Endothelial cell of umbilical vein (primary cell): ENCODE results near the gene TMEM250. TPM values are rescaled to one million over a fixed set of nuclear protein-coding genes. Genes with fewer than 3 reads are reported as not detected.

Experiments used
- BruUV-seq: library from RNA; stranded (reverse); fragments of 400-500 nt; replicated peaks from 2 replicates; lab custom pipeline; 2021; lab: Mats Ljungman, UMichigan
- CTCF ChIA-PET: fragments of 300-600, 350-600 bp; sonication (Branson Sonifier 250); formaldehyde crosslinking; loops from one replicate; lab custom pipeline; 2021; ENCODE audit warnings: antibody characterized with exemption, inconsistent platforms; lab: Charles Lee
- POLR2A ChIA-PET: fragments of 300-600, 350-600 bp; sonication (Branson Sonifier 250); formaldehyde crosslinking; loops from one replicate; lab custom pipeline; 2021; ENCODE audit warnings: antibody characterized with exemption, inconsistent platforms; lab: Charles Lee
- DNase-seq: peaks from one replicate; pipeline ENCODE4 v3.0.0-alpha.2; 2011; ENCODE audit warnings: low read depth, low spot score
- FAIRE-seq: peaks from 2 replicates; lab custom pipeline; 2011; peaks lifted over from hg19 to GRCh38; lab: Jason Lieb, UNC
- H2AFZ ChIP-seq: 2 replicates; pipeline ENCODE4 v1.6.0; 2012; ENCODE audit warnings: low read depth, low read length, control low read depth, inconsistent platforms
- H3K27ac ChIP-seq: 2 replicates; pipeline ENCODE4 v1.5.1; 2011; ENCODE audit warnings: low read depth, mild to moderate bottlenecking, control low read depth, low read length, moderate library complexity; ENCODE audit not compliant: insufficient read depth
- H3K27me3 ChIP-seq, 2 experiments: 2 replicates each; pipeline versions ENCODE4 v1.6.0 to v1.6.1; 2011; ENCODE audit warnings: low read length in 2 of 2, mixed read lengths in 1 of 2; ENCODE audit not compliant: control insufficient read depth in 2 of 2, insufficient read depth in 2 of 2
- H3K36me3 ChIP-seq, 2 experiments: 2 replicates in 1 of 2; 3 replicates in 1 of 2; pipeline ENCODE4 v1.5.1; 2011; ENCODE audit warnings: low read length in 2 of 2, mild to moderate bottlenecking in 1 of 2, moderate library complexity in 1 of 2; ENCODE audit not compliant: control insufficient read depth in 2 of 2, insufficient read depth in 2 of 2; ENCODE audit errors: extremely low read depth in 1 of 2
- H3K4me1 ChIP-seq: 3 replicates; pipeline ENCODE4 v1.5.1; 2011; ENCODE audit warnings: mild to moderate bottlenecking, low read length; ENCODE audit not compliant: control insufficient read depth, insufficient read depth; ENCODE audit errors: extremely low read depth
- H3K4me2 ChIP-seq: 2 replicates; pipeline ENCODE4 v1.6.1; 2011; ENCODE audit warnings: low read length, control low read depth, mixed read lengths; ENCODE audit not compliant: insufficient read depth
- H3K4me3 ChIP-seq, 3 experiments: fragments of 200-600 bp in 1 of 3; sonication (generic), shearing (Covaris generic) in 1 of 3; replicated peaks in 1 of 3; 2 replicates each; pipeline ENCODE4 v1.5.1; 2011 to 2016; ENCODE audit warnings: control low read depth in 3 of 3, low read length in 3 of 3, mild to moderate bottlenecking in 2 of 3, inconsistent platforms in 1 of 3, low read depth in 1 of 3, moderate library complexity in 1 of 3; ENCODE audit not compliant: insufficient read depth in 1 of 3
- H3K79me2 ChIP-seq: 2 replicates; pipeline ENCODE4 v1.6.0; 2012; ENCODE audit warnings: low read length, inconsistent platforms; ENCODE audit not compliant: control insufficient read depth, insufficient read depth
- H3K9ac ChIP-seq: replicated peaks from 2 replicates; pipeline ENCODE3; 2011; ENCODE audit warnings: low read length, control low read depth; ENCODE audit not compliant: insufficient read depth; ENCODE audit errors: extremely low read depth
- H3K9me1 ChIP-seq: replicated peaks from 3 replicates; pipeline ENCODE4 v1.6.0; 2011; ENCODE audit warnings: mild to moderate bottlenecking, low read length; ENCODE audit not compliant: control insufficient read depth, insufficient read depth; ENCODE audit errors: extremely low read depth
- H3K9me3 ChIP-seq: replicated peaks from 2 replicates; pipeline ENCODE4 v1.5.1; 2012; ENCODE audit warnings: low read length, inconsistent platforms; ENCODE audit not compliant: control insufficient read depth, insufficient read depth
- H4K20me1 ChIP-seq: replicated peaks from 2 replicates; pipeline ENCODE3; 2011; ENCODE audit warnings: mild to moderate bottlenecking, low read length; ENCODE audit not compliant: control insufficient read depth, insufficient read depth; ENCODE audit errors: extremely low read depth
- EZH2 ChIP-seq: IDR thresholded peaks from 2 replicates; pipeline ENCODE4 v1.6.1; 2012; ENCODE audit warnings: borderline replicate concordance, low read depth, mild to moderate bottlenecking, moderate library complexity, low read length, inconsistent platforms; ENCODE audit not compliant: severe bottlenecking
- FOS ChIP-seq: IDR thresholded peaks from 2 replicates; pipeline ENCODE4 v1.6.1; 2011; ENCODE audit warnings: mild to moderate bottlenecking, low read length, moderate library complexity, borderline replicate concordance; ENCODE audit not compliant: insufficient read depth
- GATA2 ChIP-seq: IDR thresholded peaks from 2 replicates; pipeline ENCODE4 v1.7.0; 2011; ENCODE audit warnings: low read depth, mild to moderate bottlenecking, moderate library complexity, mixed read lengths, low read length; ENCODE audit not compliant: insufficient read length, insufficient read depth
- JUN ChIP-seq: IDR thresholded peaks from 2 replicates; pipeline ENCODE4 v1.6.1; 2011; ENCODE audit warnings: borderline replicate concordance, low read depth; ENCODE audit not compliant: insufficient read length, insufficient read depth
- MYC ChIP-seq: IDR thresholded peaks from one replicate; pipeline ENCODE4 v1.6.1; 2011; ENCODE audit warnings: mild to moderate bottlenecking, low read depth, low read length
- POLR2A ChIP-seq: IDR thresholded peaks from 2 replicates; pipeline ENCODE4 v1.6.1; 2012; ENCODE audit warnings: low read depth, mild to moderate bottlenecking, control low read depth, low read length
- POLR2AphosphoS5 ChIP-seq: IDR thresholded peaks from 2 replicates; pipeline ENCODE4 v1.6.1; 2012; ENCODE audit warnings: low read depth, mild to moderate bottlenecking, control low read depth, low read length, moderate library complexity; ENCODE audit not compliant: insufficient read depth
- dilution Hi-C: fragments of 300-500 bp; cut with MboI; formaldehyde crosslinking; loops from one replicate; pipeline ENCODE4 v1.15.0; 2019; ENCODE audit warnings: low sequenced_read_pairs; ENCODE audit not compliant: extremely low pct_ligation_motif_present
- intact Hi-C: fragments of 100-400 bp; cut with micrococcal nuclease; formaldehyde crosslinking; loops from one replicate; pipeline ENCODE4 v1.10.0; 2022
- polyA plus RNA-seq, 4 experiments: library from polyadenylated mRNA; depleted of rRNA in 3 of 4; stranded (reverse) in 3 of 4; unstranded in 1 of 4; fragments of >200 nt; gene quantifications; 2 replicates each; pipeline versions ENCODE4 v1.2.1 to v1.2.3, GENCODE V29; 2011 to 2012; ENCODE audit warnings: missing spikeins in 1 of 4
- total RNA-seq: library from RNA; stranded (reverse); gene quantifications from 2 replicates; pipeline ENCODE4 v1.2.3, GENCODE V29; 2021
- TF ChIP-seq, protein P1 (sequence below): IDR thresholded peaks from 2 replicates; pipeline ENCODE4 v1.6.1; 2011; ENCODE audit not compliant: insufficient read depth, insufficient read length
- TF ChIP-seq, protein P2 (sequence below), 2 donors: IDR thresholded peaks; 1 replicate in 1 of 2; 2 replicates in 1 of 2; pipeline ENCODE4 v1.5.1; 2011; ENCODE audit warnings: low read length in 2 of 2, mild to moderate bottlenecking in 2 of 2, moderate library complexity in 2 of 2, control low read depth in 1 of 2, inconsistent platforms in 1 of 2, low read depth in 1 of 2; ENCODE audit not compliant: insufficient read depth in 1 of 2; ENCODE audit errors: extremely low read depth in 1 of 2

Gene TMEM250
- total and polyA plus RNA-seq, 2 donors (not counting 3 experiments of a cell fraction or from before 2014, with no cell fraction given): 24.9 to 49.9 TPM

DNA sequence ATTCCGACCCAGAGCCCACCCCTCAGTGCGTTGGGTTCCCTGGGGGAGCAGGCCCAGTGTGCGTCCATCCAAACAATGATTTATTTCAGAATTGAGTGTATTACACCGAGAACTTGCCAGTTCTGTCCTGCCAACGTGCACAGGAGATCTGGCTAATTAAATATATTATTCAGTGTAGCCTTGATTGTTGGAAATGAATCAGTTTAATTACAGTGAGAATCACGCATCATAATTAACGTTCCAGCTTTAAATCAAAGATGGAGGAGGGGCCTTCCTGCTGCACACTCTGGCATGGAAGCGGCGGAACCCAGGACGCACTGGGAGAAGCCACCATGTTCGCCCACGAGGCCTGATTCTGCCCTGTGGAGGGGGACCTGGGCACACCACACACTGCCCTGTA lies 30.7 kb upstream of the TMEM250 start:
- TF ChIP-seq MYC: no peak
- no peak for TF ChIP-seq JUN
- TF ChIP-seq POLR2A: no peak
- no peak for TF ChIP-seq EZH2
- TF ChIP-seq, protein P1, sequence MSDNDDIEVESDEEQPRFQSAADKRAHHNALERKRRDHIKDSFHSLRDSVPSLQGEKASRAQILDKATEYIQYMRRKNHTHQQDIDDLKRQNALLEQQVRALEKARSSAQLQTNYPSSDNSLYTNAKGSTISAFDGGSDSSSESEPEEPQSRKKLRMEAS: no peak
- no peak for TF ChIP-seq POLR2AphosphoS5
- no peak for TF ChIP-seq FOS
- no peak for TF ChIP-seq GATA2
- TF ChIP-seq, protein P2, sequence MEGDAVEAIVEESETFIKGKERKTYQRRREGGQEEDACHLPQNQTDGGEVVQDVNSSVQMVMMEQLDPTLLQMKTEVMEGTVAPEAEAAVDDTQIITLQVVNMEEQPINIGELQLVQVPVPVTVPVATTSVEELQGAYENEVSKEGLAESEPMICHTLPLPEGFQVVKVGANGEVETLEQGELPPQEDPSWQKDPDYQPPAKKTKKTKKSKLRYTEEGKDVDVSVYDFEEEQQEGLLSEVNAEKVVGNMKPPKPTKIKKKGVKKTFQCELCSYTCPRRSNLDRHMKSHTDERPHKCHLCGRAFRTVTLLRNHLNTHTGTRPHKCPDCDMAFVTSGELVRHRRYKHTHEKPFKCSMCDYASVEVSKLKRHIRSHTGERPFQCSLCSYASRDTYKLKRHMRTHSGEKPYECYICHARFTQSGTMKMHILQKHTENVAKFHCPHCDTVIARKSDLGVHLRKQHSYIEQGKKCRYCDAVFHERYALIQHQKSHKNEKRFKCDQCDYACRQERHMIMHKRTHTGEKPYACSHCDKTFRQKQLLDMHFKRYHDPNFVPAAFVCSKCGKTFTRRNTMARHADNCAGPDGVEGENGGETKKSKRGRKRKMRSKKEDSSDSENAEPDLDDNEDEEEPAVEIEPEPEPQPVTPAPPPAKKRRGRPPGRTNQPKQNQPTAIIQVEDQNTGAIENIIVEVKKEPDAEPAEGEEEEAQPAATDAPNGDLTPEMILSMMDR (IDR thresholded peaks at IDR 0.05; ENCODE audit: extremely low read depth in 1 of 2, insufficient read depth in 1 of 2, low read depth in 1 of 2, low read length in 2 of 2): no peak
- Histone ChIP-seq H3K9me3 (no peaks in the 10 kb centered on the region), H3K27ac (no peak overlapping the region), H2AFZ (no peak overlapping the region), H4K20me1 (no peaks in the 10 kb centered on the region), H3K9me1 (no peaks in the 10 kb centered on the region), H3K4me3 (no peak overlapping the region), H3K27me3 (peaks cover 0 to 2% of the 10 kb centered on the region in 2 experiments), H3K79me2 (no peaks in the 10 kb centered on the region), H3K9ac (no peak overlapping the region), H3K36me3 (no peaks in the 10 kb centered on the region), H3K4me1 (no peaks in the 10 kb centered on the region), H3K4me2 (no peak overlapping the region)
- ChIA-PET CTCF (no interaction called here), POLR2A (no interaction called here)
- DNase-seq (no peak), FAIRE-seq (no peak)
- dilution Hi-C loops: no loop called here
- BruUV-seq: no TSS peak
- intact Hi-C loops: no loop called here
